Neutrophil (primary cell): ENCODE data around the gene PRPH.
"Not testable (repeated sequence)": the region's sequence is repeated elsewhere in the genome, so short reads cannot be mapped to it uniquely, and the experiment has no call there.

Experiments used
- H3K27ac ChIP-seq: fragments of 200-600 bp; sonication (generic); 2 replicates; pipeline ENCODE4 v1.5.1; 2016; ENCODE audit warnings: mild to moderate bottlenecking, moderate library complexity
- H3K27me3 ChIP-seq: fragments of 200-600 bp; sonication (generic); 2 replicates; pipeline ENCODE4 v1.6.0; 2016; ENCODE audit warnings: mild to moderate bottlenecking
- H3K36me3 ChIP-seq: fragments of 200-600 bp; sonication (generic); 2 replicates; pipeline ENCODE4 v1.5.1; 2017
- H3K4me1 ChIP-seq, 2 experiments: fragments of 200-600 bp in 1 of 2; sonication (generic) in 1 of 2; 1 replicate in 1 of 2; 2 replicates in 1 of 2; pipeline versions ENCODE4 v1.5.1 to v1.6.1; 2013 to 2016; ENCODE audit warnings: low read depth in 1 of 2, low read length in 1 of 2, mild to moderate bottlenecking in 1 of 2, moderate library complexity in 1 of 2; ENCODE audit not compliant: control insufficient read depth in 1 of 2, insufficient read depth in 1 of 2
- H3K4me3 ChIP-seq, 2 experiments: fragments of 200-600 bp in 1 of 2; sonication (generic) in 1 of 2; 1 replicate in 1 of 2; 2 replicates in 1 of 2; pipeline ENCODE4 v1.5.1; 2013 to 2016; ENCODE audit warnings: low read depth in 1 of 2, low read length in 1 of 2, mild to moderate bottlenecking in 1 of 2, moderate library complexity in 1 of 2
- H3K9me3 ChIP-seq: fragments of 200-600 bp; sonication (generic); 2 replicates; pipeline ENCODE4 v1.5.1; 2016
- CTCF ChIP-seq: fragments of 200-600 bp; sonication (generic); IDR thresholded peaks from 2 replicates; pipeline ENCODE4 v1.5.1; 2016; ENCODE audit warnings: antibody characterized with exemption

Gene PRPH

GRCh38 chr12:49274396-49275069, 20.4 kb upstream of the PRPH start:
- H3K4me3 ChIP-seq: no peak overlapping the region
- H3K9me3 ChIP-seq: no peaks in the 10 kb centered on the region
- TF ChIP-seq CTCF: no peak
- peaks cover 2 to 4% of the 10 kb centered on the region in 2 experiments for H3K4me1 ChIP-seq
- H3K27ac ChIP-seq: no peak overlapping the region
- peaks cover 58% of the 10 kb centered on the region for H3K36me3 ChIP-seq
- no peaks in the 10 kb centered on the region for H3K27me3 ChIP-seq

DNA sequence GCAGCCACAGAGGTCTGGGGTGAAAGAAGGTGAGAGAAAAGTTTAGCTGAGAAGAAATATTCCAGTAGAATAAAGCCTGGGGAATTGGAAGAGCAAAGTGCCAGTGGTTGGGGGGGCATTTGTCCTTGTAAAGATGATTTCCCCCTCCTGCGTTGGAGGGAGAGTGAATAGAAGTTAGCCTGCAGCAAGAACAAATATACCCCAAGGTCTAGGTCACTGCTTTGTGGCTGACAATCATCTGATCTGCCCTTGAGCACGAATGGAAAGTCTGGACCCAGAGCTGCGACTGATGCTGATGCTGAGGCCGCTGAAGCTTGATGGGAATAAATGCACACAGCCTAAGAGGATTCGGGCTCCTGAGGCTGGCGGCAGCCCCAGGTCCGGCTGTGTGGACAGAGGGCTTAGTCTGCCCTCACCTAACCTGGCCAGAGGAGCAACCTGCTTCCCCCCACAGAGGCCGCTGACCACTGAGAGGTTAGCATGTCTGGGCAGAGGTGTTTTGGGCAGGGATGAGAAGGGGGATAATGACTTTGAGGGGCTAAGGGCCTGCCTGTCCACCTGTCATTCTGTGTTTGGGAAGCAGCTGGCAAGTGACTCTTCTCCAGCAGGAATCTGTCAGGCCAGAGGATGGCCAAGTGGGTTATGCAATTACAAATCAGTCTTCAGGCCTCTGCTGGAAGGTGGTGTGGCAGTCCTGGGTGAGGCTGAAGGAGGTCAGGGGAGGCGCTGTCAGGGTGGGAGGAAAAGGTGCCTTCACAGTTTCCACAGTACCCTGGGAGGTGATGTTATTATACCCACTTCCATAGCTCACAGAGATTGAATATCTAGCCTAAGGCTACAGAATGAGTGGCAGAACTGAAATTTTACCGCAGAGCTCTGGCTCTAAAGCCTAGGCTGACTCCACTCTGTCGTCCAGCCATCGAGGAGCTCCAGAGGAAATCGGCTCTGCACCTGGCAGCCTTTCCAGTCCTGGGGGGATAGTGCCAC, 18.4 kb upstream of the PRPH start:
- H3K27me3 ChIP-seq: no peaks in the 10 kb centered on the region
- H3K27ac ChIP-seq: no peak overlapping the region
- H3K9me3 ChIP-seq: no peaks in the 10 kb centered on the region
- H3K4me1 ChIP-seq: peaks cover 23 to 24% of the 10 kb centered on the region in 2 experiments
- peaks cover 37% of the 10 kb centered on the region for H3K36me3 ChIP-seq
- TF ChIP-seq CTCF: no peak
- H3K4me3 ChIP-seq: no peak overlapping the region

DNA sequence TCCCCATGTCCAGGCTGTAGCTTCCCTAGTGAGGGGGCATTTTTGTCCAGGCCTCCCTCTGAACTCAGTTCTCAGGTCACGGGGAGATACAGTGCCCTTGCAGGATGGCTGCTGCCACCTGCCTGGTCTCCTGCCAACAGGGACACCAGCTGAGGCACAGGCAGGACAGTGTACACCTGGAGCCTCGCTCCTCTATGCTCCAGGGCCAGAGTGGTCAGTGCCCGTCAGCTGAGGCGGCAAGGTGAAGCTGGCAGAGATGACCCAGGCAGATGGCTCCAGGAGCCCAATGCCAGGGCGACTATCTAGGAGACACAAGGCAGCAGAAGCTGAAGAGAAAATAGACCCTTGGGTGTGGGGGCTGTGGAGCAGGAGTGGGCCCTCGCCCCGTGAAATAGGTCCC, 17.5 kb upstream of the PRPH start:
- H3K9me3 ChIP-seq: no peaks in the 10 kb centered on the region
- no peak for TF ChIP-seq CTCF
- H3K27me3 ChIP-seq: no peaks in the 10 kb centered on the region
- H3K4me1 ChIP-seq: peaks cover 28 to 30% of the 10 kb centered on the region in 2 experiments
- H3K36me3 ChIP-seq: peaks cover 29% of the 10 kb centered on the region
- no peak overlapping the region for H3K27ac ChIP-seq
- H3K4me3 ChIP-seq: no peak overlapping the region

DNA sequence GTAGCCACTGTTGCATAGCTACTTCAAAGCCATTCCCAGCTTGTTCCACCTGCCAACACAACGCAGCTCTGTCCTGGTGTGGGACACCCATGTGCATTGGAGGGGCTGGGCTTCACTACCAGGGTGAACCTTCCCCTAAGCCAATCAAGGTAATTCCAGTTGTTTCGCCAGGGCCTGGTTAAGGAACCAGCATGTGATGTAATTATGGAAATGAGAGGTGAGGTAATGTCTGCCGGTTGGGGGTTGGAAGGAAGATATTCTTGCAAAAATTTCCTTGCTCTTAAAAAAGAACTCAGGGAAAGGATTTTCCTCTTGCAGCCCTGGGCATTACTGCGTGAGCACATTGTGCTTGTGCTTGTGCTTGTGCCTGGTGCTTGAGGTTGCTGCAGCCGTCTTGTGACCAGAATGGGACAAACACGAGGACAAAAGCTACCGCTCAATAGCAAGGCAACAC, 15.2 kb upstream of the PRPH start:
- Histone ChIP-seq H3K36me3 (peaks cover 6% of the 10 kb centered on the region), H3K4me3 (no peak overlapping the region), H3K27me3 (no peaks in the 10 kb centered on the region), H3K4me1 (peaks cover 28 to 30% of the 10 kb centered on the region in 2 experiments), H3K27ac (peak overlapping the region; percentile 28), H3K9me3 (no peaks in the 10 kb centered on the region)
- TF ChIP-seq CTCF: no peak

DNA sequence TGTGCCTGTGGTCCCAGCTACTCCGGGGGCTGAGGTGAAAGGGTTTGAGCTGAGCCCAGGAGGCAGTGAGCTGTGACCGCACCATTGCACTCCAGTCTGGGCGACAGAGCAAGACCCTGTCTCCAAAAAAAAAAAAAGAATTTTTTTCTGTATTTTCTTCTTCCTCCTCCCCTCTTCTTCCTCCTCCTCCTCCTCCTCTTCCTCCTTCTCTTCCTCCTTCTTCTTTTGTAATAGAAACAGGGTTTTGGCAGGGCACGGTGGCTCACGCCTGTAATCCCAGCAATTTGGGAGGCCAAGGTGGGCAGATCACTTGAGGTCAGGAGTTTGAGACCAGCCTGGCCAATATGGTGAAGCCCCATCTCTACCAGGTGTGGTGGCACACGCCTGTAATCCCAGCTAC, 14.4 kb upstream of the PRPH start:
- H3K4me3 ChIP-seq, H3K36me3 ChIP-seq, H3K27me3 ChIP-seq, H3K9me3 ChIP-seq: not testable (repeated sequence)
- peak overlapping the region; percentile 28 for H3K27ac ChIP-seq
- H3K4me1 ChIP-seq: peaks cover 28 to 30% of the 10 kb centered on the region in 2 experiments

- Histone ChIP-seq H3K4me3 (no peak overlapping the region), H3K9me3 (no peaks in the 10 kb centered on the region), H3K36me3 (no peaks in the 10 kb centered on the region), H3K27ac (no peak overlapping the region), H3K4me1 (peaks cover 28 to 30% of the 10 kb centered on the region in 2 experiments), H3K27me3 (peaks cover 16% of the 10 kb centered on the region)
- TF ChIP-seq CTCF: no peak
Observed at GRCh38 chr12:49282302-49282701, 12.6 kb upstream of the PRPH start.

DNA sequence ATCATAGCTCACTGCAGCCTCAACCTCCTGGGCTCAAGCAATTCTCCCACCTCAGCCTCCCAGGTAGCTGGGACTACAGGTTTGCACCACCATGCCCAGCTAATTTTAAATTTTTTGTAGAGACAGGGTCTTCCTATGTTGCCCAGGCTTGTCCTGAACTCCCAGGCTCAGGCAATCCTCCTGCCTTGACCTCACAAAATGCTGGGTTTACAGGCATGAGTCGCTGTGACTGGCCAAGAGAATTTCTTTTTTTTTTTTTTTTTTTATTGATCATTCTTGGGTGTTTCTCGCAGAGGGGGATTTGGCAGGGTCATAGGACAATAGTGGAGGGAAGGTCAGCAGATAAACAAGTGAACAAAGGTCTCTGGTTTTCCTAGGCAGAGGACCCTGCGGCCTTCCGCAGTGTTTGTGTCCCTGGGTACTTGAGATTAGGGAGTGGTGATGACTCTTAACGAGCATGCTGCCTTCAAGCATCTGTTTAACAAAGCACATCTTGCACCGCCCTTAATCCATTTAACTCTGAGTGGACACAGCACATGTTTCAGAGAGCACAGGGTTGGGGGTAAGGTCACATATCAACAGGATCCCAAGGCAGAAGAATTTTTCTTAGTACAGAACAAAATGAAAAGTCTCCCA, 12.1 kb upstream of the PRPH start:
- not testable (repeated sequence) for H3K4me3 ChIP-seq, H3K27ac ChIP-seq, H3K9me3 ChIP-seq, H3K36me3 ChIP-seq
- H3K27me3 ChIP-seq: peaks cover 22% of the 10 kb centered on the region
- peaks cover 28 to 30% of the 10 kb centered on the region in 2 experiments for H3K4me1 ChIP-seq
